HG03103 (cell line): ENCODE data around the gene MCEMP1.

Experiments used
- ATAC-seq: cut with Tn5 transposase; IDR thresholded peaks from one replicate; pipeline ENCODE4 v1.9.1; 2021; ENCODE audit warnings: low read depth; ENCODE audit not compliant: unreplicated experiment

Gene MCEMP1, protein sequence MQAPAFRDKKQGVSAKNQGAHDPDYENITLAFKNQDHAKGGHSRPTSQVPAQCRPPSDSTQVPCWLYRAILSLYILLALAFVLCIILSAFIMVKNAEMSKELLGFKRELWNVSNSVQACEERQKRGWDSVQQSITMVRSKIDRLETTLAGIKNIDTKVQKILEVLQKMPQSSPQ

DNA sequence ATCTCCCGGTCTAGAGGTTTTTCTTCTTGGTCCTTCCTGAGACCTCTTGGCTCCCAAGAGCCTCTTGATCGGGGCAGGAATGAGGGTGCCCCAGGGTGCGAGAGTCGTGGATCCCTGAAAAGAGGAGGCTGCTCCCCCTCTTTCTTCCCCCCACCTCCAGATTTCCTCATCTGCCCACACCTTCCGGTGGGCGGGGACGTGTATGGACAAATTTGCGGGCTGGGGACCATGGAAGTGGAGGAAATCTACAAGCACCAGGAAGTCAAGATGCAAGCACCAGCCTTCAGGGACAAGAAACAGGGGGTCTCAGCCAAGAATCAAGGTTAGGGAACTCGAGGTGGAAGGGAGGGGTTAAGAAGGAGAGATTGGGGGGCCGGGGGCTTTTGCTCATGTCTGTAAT lies at the start of gene MCEMP1:
Gene MCEMP1, plus strand, starts transcription at position 237 of the 400 bp plus-strand sequence. Its CDS starts 31 bp downstream, at position 268.
- no peak for ATAC-seq

GRCh38 chr19:7627166-7627565 lies 49.7 kb upstream of the MCEMP1 start:
- no peak for ATAC-seq

DNA sequence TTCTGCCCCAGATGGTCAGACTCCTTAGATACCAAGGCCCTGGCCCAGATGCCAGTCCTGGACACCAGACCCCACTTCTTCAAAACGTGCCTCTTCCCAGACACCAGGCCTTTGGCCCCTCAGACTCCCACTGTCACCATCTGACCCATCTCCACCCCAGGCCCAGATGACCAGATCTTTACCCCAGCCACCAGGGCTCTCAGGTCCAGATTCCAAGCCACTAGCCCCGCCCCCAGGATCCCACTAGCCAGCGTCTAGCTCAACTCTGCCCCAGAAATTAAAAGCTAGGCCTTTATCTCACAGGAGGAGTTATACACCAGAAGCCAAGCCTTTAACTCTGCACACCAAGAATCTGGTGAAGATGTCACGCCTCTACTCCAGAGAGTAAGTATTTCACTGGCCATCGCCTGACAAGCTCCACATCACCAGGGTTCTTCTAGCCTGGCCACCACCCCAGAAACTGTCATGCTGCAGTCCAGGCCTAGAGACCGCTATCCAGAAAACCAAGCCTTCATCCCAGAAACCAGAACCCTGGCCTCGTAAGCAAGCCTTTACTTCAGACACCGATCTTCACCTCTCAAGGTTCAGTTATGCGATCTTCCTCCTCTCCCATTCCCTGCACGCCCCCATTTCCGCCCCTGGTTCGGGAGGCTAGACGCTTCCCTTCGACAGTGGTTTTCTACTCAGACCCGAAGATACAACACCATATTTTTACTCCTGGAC lies 48.1 kb upstream of the MCEMP1 start:
- no peak for ATAC-seq

DNA sequence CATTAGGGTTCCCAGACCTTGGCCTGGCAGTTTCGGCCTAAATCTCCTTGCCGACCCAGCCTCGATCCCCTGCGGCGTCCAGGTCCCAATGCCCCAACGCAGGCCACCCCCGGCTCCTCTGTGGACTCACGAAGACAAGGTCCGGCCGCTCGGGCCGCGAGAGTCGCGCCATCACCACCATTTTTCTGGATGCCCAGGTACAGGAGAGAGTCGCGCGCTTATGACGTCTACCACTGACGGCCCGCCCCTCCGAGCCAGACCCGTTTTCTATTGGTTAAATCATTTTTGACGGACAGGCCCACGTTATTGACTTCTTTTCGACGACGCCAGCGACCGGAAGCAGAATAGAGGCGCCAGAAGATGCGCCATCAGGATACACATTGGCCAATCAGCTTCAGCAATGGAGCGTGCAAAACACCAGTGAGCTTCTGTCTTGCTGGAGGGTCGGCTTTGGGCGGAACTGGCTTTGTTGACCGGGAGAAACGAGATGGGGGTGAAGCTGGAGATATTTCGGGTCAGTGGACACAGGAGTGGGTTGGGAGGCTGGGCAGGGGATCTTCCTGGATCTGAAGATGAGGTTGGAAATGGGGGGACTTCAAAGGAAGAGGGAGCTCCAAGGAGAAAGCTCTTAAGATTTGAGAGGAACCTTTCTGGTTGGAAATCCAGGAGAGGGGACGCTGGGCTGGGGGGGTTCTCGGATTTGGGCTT lies 47.4 kb upstream of the MCEMP1 start, which contains the start of the genes PET100 and XAB2:
Gene PET100, plus strand, starts transcription at position 447 of the 708 bp plus-strand sequence. Its CDS starts 41 bp downstream, at position 488.
Gene XAB2, minus strand, starts transcription at position 199 of the 708 bp plus-strand sequence. Its CDS starts 18 bp downstream, at position 181.
- ATAC-seq, result peak; percentile 85

- ATAC-seq, result no peak
Observed at GRCh38 chr19:7631577-7631976, 45.3 kb upstream of the MCEMP1 start.

DNA sequence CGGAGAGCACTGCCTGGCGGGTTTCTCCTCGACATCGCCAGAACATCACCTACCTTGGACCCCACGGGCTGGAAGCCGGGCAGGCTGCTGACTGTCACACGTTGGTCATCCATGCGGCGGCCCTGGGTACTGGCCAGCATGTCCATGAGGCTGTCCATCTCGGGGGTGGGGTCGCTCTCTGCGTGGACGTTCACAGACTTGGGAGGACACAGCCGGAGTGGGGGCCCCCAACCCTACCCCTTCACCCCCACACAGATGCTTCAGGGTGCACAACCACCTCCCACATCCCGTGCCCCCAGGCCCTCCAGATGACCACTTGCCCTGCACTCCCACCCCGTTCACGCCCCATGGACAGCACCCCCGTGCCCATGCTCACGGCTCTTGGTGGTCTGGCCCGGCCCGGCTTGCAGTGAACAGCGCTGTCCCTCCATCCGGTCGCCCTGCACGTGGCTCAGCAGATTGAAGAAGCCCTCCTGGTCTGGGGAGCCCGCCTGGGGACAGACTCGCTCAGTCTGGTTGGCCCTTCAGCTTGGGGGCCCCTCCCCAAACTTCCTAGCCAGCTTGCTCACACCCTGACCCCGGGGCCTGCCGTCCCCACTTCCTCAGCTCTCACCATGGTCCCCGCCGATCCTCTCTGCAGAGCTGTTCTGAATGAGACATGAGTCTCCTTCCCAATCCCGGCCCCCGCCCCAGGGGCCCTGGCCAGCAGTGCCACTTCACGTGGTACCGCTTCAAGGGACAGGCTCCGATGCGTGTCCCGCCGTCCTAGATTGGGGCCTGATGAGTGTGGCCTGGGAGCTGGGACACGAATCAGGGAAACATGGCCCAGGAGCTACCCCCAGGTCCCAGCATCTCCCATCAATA lies 44.3 kb upstream of the MCEMP1 start:
- no peak for ATAC-seq

GRCh38 chr19:7633698-7634097 lies 43.2 kb upstream of the MCEMP1 start, which contains the start of gene PCP2:
Gene PCP2, minus strand, starts transcription at chr19:7633719. Its CDS starts 262 bp downstream, at chr19:7633457.
- no peak for ATAC-seq

DNA sequence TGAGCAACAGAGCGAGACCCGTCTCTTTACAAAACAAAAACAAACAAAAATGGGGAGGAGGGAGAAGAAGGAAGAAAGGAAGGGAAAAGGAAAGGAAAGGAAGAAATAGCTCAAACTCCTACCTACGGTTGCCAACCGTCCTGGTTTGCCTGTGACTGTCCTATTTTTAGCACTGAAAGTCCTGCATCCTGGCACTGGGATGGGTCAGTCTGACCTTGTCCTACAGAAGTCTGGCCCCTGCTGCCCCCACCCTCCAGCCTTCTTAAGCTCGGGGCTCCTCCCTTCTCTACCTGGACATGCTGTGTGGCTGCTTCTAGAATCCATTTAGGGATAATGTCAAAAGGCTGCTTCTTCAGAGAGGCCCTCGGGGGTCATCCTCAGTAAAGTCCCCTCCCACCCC lies 41.2 kb upstream of the MCEMP1 start:
- ATAC-seq, result no peak

DNA sequence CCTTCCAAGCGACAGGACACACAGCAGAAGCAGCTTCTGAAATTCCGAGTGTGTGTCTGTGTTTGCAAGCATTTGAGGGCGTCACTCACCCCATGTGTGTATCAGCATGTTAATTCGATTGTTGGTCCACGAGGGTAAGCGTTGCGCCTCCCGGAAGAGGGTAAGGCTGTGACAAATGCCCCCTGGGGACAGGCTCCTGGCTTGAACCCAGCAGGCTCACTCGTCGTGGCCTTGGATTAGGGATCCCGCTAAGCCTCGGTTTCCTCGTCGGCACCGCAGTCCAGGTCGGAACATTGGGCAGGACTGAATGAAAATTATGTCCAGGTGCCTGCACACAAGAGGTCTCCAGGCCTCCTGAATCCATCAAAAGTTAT lies 40.6 kb upstream of the MCEMP1 start:
- no peak for ATAC-seq

DNA sequence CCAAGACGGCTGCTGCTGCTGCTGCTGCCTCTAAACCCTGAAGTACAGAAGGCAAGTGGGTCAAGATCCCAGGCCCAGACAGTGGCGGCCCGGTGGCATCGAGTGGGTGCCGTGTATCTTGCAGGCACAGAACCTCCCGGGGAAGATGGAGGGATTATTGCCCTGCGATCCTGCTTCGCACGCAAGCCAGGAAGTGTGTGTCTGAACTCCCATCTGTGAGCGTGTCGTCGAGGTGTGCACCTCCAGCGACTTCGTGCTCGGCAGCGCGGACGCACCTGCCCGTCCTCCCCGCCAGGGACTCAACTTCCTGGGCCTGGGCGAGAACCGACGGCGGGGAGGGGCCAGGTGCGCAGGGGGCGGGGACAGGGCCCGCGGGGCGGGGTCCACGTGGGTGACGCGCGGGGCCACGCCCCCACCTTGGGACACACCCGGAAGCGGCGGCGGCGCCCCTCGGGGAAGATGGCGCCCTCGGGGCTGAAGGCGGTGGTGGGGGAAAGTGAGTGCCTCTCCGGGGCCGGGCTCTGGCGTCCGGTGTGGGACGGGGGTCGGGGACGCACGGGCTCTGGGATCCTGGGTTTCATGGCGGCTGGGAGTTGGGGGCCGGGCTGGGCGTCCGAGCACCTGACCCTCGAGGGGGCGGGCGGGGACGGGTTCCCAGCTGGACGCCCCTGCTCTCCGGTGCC lies 40.1 kb upstream of the MCEMP1 start, which contains the start of gene STXBP2:
Gene STXBP2, plus strand, starts transcription at position 420 of the 683 bp plus-strand sequence. Its CDS starts 40 bp downstream, at position 460.
- ATAC-seq, result peak; percentile 62

- ATAC-seq, result peak; percentile 17
Observed at GRCh38 chr19:7637374-7638256, 39.3 kb upstream of the MCEMP1 start.

DNA sequence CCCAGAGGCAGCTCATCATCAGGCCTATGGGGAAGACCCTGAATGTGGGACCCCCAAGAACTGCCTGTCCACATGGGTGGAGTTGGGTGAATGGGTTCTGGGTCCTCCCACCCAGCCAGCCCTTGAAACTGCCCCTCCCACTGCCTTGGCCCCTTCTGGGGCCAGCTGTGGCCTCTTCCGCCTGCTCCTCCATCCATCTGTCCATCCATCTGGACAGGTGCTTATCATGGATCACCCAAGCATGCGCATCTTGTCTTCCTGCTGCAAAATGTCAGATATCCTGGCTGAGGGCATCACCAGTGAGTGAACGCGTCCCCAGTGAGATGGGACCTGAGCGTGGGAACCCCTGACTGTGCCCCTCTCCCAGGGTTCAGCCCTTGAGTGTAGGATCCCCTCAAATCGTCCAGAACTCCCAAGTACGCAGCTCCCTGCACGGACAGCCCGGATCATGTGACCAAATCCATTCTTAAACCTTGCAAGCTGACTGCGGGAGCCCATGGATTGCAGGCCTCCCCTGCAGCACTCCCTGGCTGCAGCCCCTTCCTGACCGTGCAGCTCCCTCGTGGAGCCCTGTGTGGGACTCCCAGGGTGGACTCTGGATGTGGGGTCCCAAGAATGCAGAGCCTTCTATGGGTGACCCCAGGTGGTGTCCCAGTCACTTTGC lies 38.0 kb upstream of the MCEMP1 start:
- ATAC-seq, result no peak

- no peak for ATAC-seq
Observed at GRCh38 chr19:7639863-7640348, 37.0 kb upstream of the MCEMP1 start.

DNA sequence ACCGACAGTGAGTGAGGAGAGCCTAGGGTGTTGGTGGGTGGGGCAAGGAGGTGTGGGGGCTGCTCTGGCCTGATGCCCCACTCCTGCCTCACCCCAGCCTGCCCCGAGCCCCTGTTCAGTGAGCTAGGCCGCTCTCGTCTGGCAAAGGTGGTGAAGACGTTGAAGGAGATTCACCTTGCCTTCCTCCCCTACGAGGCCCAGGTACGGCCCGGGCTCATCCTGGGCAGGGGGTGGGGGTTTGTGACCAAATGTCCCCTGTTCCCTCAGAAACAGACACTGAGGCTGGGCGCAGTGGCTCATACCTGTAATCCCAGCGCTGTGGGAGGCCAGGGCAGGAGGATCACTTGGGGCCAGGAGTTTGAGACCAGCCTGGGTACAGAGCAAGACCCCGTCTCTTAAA lies 36.1 kb upstream of the MCEMP1 start:
- no peak for ATAC-seq

GRCh38 chr19:7641290-7642276 lies 35.3 kb upstream of the MCEMP1 start:
- no peak for ATAC-seq

GRCh38 chr19:7642295-7643030 lies 34.4 kb upstream of the MCEMP1 start:
- no peak for ATAC-seq
